NCI-H1092 treated with DMSO at 0.1 percent for 48 hours (cell line): ENCODE measurements around the gene WDR13.
"Not testable (repeated sequence)": the region's sequence is repeated elsewhere in the genome, so short reads cannot be mapped to it uniquely, and the experiment has no call there.

Experiments used
- DNase-seq: peaks from one replicate; lab custom pipeline; 2025; lab: John Stamatoyannopoulos, UW

WDR13 gene

DNA sequence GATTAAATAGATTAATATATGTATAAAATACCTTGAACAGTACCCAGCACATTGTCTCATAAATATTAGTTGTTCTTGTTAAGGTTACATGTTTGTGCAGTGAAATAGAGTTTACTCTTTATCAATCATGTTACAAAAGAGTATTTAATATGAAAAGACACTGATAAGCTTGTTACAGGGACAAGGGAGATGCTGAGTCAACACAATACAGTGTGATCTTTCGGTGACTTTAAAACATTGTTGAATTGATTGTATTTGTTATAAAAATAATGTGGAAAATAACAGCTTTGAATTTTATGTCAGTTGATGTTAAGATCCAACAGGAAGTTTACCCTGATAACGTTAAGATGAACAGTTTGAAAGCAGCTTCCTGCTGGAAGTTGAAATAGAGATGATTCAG is 1.4 kb upstream of the WDR13 start:
- no peak for DNase-seq

DNA sequence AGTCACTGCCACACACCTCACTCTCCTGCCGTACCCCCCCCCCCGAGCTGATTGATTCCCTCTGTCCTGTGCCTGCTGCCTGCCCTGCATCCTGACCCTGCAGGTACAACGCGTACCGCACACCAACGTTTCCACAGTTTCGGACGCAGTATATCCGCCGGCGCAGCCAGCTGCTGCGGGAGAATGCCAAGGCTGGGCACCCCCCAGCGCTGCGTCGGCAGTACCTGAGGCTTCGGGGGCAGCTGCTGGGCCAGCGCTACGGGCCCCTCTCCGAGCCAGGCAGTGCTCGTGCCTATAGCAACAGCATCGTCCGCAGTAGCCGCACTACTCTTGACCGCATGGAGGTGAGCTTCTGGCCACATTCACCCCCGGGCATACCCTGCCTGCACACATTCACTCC is 1.3 kb downstream of the WDR13 start:
- DNase-seq = no peak

DNA sequence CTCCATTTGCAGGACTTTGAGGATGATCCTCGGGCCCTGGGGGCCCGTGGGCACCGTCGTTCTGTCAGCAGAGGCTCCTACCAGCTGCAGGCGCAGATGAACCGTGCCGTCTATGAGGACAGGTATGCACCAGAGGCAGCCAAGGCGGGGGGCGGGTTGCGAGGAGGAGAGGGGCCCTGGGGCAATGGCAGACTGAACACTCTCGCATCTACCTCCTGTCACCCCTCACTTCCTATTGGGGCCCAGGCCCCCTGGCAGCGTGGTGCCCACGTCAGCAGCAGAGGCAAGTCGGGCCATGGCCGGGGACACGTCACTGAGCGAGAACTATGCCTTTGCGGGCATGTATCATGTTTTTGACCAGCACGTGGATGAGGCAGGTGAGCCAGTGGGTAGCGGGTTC is 2.0 kb downstream of the WDR13 start:
- DNase-seq = no peak

GRCh38 chrX:48600226-48600625 is 2.9 kb downstream of the WDR13 start:
- no peak for DNase-seq

DNA sequence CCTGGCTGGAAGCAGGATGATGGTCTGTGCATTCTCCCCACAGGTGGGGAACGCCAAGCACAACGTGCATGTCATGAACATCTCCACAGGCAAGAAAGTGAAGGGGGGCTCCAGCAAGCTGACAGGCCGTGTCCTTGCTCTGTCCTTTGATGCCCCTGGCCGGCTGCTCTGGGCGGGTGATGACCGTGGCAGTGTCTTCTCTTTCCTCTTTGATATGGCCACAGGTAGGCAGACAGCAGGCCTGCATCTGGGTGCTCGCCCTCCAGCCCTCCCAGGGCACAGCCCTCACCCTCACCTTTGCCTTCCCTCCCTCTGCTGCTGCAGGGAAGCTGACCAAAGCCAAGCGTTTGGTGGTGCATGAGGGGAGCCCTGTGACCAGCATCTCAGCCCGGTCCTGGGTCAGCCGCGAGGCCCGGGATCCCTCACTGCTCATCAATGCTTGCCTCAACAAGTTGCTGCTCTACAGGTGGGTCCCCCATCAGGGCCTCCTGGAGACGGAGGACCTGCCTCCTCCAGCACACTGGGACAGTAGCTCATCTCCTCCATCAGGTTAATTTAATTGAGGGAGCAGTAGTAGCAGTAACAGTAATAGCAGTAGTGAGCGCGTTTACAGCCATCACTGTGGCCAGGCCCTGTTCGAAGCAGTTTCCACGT is 4.6 kb downstream of the WDR13 start:
- no peak for DNase-seq

DNA sequence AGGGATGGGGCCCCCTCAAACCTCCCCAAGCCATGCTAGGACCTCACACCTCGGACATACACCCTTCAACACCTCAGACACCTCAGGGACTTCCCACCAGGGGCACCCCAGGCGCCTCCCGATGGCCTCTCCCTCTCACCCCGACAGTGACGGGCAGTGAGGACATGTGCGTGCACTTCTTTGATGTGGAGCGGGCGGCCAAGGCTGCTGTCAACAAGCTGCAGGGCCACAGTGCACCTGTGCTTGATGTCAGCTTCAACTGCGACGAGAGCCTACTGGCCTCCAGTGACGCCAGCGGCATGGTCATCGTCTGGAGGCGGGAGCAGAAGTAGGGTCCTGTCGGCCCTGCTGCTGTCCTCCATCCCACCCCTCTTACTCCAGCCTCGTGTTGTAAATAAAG is 7.4 kb downstream of the WDR13 start:
- DNase-seq = no peak

DNA sequence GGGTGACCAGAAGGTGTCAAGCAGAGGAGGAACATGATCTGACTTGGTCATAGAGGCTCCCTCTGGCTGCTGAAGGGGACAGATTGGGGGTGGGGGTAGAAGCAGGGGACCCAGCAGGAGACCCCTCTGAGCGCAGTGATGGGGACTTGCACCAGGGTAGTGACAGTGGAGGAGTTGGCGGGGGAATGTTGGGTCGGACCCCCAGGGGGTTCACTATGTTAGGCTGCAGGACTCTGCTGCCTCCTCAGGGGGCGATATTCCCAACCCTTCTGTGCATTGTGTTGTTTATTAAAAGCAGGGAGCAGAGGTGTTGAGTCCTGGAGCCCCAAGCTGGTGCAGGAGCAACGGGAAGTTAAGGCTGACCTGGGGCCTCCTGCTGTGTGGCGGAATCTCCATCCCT is 8.8 kb downstream of the WDR13 start:
- DNase-seq = no peak

GRCh38 chrX:48611703-48612102 is 14.4 kb downstream of the WDR13 start:
- no peak for DNase-seq

GRCh38 chrX:48613502-48614160 is 16.3 kb downstream of the WDR13 start:
- DNase-seq = no peak

GRCh38 chrX:48616576-48616975 is 19.3 kb downstream of the WDR13 start:
- no peak for DNase-seq

GRCh38 chrX:48617542-48618340 is 20.4 kb downstream of the WDR13 start:
- no peak for DNase-seq

- DNase-seq = no peak
These were observed 29.4 kb downstream of the WDR13 start for GRCh38 chrX:48626401-48627298.

GRCh38 chrX:48631376-48632090 is 34.2 kb downstream of the WDR13 start:
- DNase-seq = peak; percentile 87

- DNase-seq = no peak
These were observed 34.9 kb downstream of the WDR13 start for GRCh38 chrX:48632207-48632606.

- DNase-seq = no peak
These were observed 39.0 kb downstream of the WDR13 start for GRCh38 chrX:48636301-48636700.

DNA sequence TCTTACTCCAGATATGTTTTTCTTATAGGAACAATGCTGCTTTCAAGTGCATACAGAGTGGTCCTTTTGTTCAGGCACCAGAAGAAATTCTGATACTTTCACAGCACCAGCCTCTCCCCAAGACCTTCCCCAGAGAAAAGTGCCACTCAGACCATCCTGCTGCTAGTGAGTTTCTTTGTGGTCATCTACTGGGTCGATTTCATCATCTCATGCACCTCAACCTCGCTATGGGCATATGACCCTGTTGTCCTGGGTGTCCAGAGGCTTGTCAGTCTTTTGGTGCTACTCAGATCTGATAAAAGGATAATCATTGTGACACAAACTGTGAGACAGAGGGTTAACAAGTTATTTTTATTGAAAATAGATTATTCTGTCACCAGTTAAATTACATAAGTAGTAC is 39.5 kb downstream of the WDR13 start:
- DNase-seq = no peak

- DNase-seq = no peak
These were observed 48.4 kb downstream of the WDR13 start for GRCh38 chrX:48645669-48646068.

- peak; percentile 35 for DNase-seq
These were observed 51.1 kb downstream of the WDR13 start for GRCh38 chrX:48648336-48648751.

- no peak for DNase-seq
These were observed 51.8 kb downstream of the WDR13 start for GRCh38 chrX:48649102-48649501.

GRCh38 chrX:48652055-48652579 is 54.8 kb downstream of the WDR13 start:
- not testable (repeated sequence) for DNase-seq

GRCh38 chrX:48654746-48655145 is 57.5 kb downstream of the WDR13 start:
- DNase-seq = not testable (repeated sequence)
